HG03354 (cell line): ENCODE measurements around the gene PCDHGB1.
"Not testable (repeated sequence)": the region's sequence is repeated elsewhere in the genome, so short reads cannot be mapped to it uniquely, and the experiment has no call there.

Source experiments
- ATAC-seq: cut with Tn5 transposase; IDR thresholded peaks from one replicate; pipeline ENCODE4 v1.9.1; 2021; ENCODE audit warnings: mild to moderate bottlenecking; ENCODE audit not compliant: unreplicated experiment, poor library complexity, severe bottlenecking

PCDHGB1 gene

GRCh38 chr5:141343953-141344463 is 5.9 kb upstream of the PCDHGB1 start:
- no peak for ATAC-seq

- ATAC-seq = no peak
Measured at GRCh38 chr5:141345327-141345726, 4.6 kb upstream of the PCDHGB1 start.

- not testable (repeated sequence) for ATAC-seq
Measured at GRCh38 chr5:141346017-141346416, 3.9 kb upstream of the PCDHGB1 start.

- ATAC-seq = no peak
Measured at GRCh38 chr5:141351591-141351990, 1.7 kb downstream of the PCDHGB1 start.

GRCh38 chr5:141354900-141355469 is 5.1 kb downstream of the PCDHGB1 start, which contains the start of gene PCDHGA4:
Gene PCDHGA4, plus strand, starts transcription at chr5:141355021. Its CDS starts 87 bp downstream, at chr5:141355108.
- ATAC-seq = no peak

GRCh38 chr5:141355641-141356040 is 5.7 kb downstream of the PCDHGB1 start:
- no peak for ATAC-seq

- ATAC-seq = no peak
Measured at GRCh38 chr5:141356133-141356532, 6.2 kb downstream of the PCDHGB1 start.

GRCh38 chr5:141356950-141357349 is 7.1 kb downstream of the PCDHGB1 start:
- no peak for ATAC-seq

GRCh38 chr5:141359790-141360426 is 10.0 kb downstream of the PCDHGB1 start, which contains the start of gene PCDHGB2:
Gene PCDHGB2, plus strand, starts transcription at chr5:141359994. Its CDS starts 142 bp downstream, at chr5:141360136.
- peak; percentile 65 for ATAC-seq

- no peak for ATAC-seq
Measured at GRCh38 chr5:141360685-141361084, 10.8 kb downstream of the PCDHGB1 start.

- ATAC-seq = no peak
Measured at GRCh38 chr5:141362719-141363118, 12.8 kb downstream of the PCDHGB1 start.

GRCh38 chr5:141363952-141364660 is 14.2 kb downstream of the PCDHGB1 start, which contains the start of gene PCDHGA5:
Gene PCDHGA5, plus strand, starts transcription at chr5:141364162. Its CDS starts 169 bp downstream, at chr5:141364331.
- ATAC-seq = no peak

GRCh38 chr5:141366016-141366896 is 16.4 kb downstream of the PCDHGB1 start:
- ATAC-seq = no peak

- peak; percentile 69 for ATAC-seq
Measured at GRCh38 chr5:141369994-141370848, 20.3 kb downstream of the PCDHGB1 start, which contains the start of gene PCDHGB3. Gene PCDHGB3, plus strand, starts transcription at chr5:141370242. Its CDS starts 153 bp downstream, at chr5:141370395.

GRCh38 chr5:141371572-141372475 is 21.9 kb downstream of the PCDHGB1 start:
- no peak for ATAC-seq

- no peak for ATAC-seq
Measured at GRCh38 chr5:141373673-141374317, 23.9 kb downstream of the PCDHGB1 start, which contains the start of gene PCDHGA6. Gene PCDHGA6, plus strand, starts transcription at chr5:141373891. Its CDS starts 193 bp downstream, at chr5:141374084.

- no peak for ATAC-seq
Measured at GRCh38 chr5:141374627-141375026, 24.7 kb downstream of the PCDHGB1 start.
